RPMI8226 (cell line): ENCODE data around the gene CMSS1.

Experiments
- DNase-seq: peaks from one replicate; pipeline ENCODE4 v3.0.0-alpha.2; 2015

Gene CMSS1

DNA sequence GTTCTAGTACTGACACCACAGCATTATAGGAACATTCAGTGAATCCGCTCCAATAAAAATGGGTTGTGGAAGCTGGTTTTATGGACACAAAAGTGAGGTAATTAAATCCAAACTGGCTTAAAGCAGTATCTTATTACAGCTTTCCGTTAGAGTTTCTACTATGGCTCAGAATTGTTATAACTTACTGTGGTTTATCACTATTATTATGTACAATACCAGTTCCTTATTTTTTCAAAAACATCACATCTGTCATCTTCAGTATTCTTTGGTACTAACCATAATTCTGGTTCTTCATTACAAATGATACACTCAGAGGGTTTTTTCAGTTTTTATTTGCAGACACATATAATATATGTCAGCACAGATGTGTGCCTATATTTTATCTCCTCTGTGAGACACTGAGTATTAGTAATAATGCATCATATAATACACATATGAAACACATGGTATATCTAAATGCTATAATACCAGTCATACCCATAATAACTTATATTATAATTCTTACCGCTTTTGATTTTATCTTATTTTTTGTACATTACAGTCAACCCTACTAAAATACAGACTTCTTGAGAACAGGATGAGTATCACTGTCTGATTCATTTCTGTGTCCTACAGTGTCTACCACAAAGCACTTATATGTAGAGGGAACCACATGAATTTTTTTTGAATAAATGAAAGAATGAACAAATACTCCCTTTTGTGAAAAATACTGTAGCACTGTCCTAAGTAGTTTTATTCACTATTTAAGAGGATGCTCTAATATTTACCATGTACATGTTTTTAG lies 39.0 kb downstream of the CMSS1 start:
- DNase-seq: no peak

- DNase-seq: no peak
Observed at GRCh38 chr3:99857278-99857677, 39.6 kb downstream of the CMSS1 start.

GRCh38 chr3:99858469-99858868 lies 40.8 kb downstream of the CMSS1 start:
- no peak for DNase-seq

DNA sequence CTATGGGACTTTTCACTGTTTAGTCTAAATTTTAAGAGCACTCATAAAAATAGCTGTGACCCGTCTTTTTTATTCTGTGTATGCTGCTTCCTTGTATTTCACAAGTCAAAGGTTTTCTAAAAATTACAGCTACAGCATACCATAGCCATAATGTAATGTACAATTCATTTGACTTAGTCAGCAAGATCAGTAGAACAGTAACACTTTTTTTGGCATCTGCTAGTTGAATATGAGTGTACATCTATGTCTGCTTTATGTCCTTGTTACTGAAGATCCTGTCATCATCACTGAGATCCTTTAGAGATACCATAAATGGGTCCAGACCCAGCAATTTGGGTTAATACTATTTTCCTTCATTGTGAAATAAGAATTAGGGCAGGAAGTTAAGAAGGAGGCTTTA lies 42.2 kb downstream of the CMSS1 start:
- no peak for DNase-seq

DNA sequence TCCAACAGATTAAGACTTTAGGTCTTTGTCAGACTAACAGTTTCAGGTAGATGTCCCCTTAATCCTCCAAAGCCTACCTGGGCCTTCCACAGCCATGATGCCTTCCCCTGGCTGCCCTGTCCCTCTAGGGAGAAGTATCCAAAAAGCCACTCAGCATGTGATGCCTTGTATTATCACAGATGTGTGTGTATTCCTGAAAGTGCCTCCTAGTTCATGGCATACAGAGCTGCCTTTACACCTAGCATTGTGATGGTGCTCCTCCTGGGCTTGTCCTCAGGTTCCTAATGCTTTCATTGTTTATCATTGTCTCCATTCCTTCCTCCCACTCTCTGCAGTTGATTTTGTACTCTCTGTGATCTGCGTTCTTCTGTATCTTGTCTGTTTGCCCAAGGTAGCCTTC lies 43.6 kb downstream of the CMSS1 start:
- no peak for DNase-seq

GRCh38 chr3:99862208-99862607 lies 44.5 kb downstream of the CMSS1 start:
- no peak for DNase-seq

GRCh38 chr3:99863002-99863401 lies 45.3 kb downstream of the CMSS1 start:
- no peak for DNase-seq

DNA sequence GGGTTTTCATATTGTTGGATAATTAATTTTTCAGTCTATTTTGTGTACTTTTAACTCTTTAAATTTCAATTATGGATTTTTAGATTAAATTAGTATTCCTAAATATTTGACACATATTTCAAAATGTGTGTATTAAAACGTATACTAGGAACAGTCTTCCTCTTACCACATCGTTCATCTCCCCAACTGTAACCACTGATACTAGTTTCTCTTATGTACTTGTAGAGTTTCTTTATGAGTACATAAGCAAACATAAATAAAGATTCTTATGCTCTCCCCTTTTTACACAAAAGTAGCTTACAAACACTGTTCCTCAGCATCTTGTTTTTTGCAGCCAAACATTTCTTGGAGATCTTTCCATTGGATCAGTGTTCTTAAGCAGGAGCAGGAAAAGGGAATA lies 45.9 kb downstream of the CMSS1 start:
- DNase-seq: no peak

DNA sequence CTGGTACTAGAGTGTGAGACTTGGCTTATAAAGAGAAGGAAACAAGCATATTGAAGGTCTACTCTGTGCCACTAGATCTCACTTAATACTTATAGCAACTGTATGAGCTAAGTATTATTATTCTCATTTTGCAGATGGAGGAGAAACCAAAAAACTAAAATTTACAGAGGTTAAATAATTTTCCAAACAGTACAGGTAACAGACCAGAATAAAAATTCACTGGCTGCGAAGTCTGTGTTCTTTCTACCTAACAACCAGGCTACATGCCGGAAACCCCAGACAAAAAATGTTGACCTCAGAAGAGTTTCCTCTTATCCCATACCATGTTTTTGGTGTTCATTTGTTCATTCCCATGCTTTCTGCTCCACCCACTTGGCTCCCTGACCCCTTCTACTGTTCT lies 46.6 kb downstream of the CMSS1 start:
- DNase-seq: no peak

GRCh38 chr3:99865321-99865720 lies 47.7 kb downstream of the CMSS1 start:
- no peak for DNase-seq

GRCh38 chr3:99866261-99866761 lies 48.6 kb downstream of the CMSS1 start:
- DNase-seq: no peak

GRCh38 chr3:99867594-99868310 lies 50.1 kb downstream of the CMSS1 start:
- DNase-seq: no peak

DNA sequence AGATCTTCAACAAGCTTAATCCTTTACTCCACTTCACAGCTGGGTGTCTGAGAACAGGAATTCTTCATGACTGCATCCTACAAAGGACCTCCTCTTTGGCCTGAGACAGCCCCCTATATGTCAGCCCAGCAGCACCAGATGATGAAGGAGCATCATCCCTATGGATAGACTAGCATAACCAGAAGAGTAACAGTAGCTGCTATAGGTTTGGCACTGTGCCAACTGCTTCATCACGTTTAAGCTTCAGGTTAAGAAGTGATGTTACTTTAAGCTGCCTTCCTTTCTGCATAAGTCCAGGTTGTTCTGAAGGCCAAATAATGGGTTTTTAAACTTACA lies 50.6 kb downstream of the CMSS1 start:
- DNase-seq: no peak

DNA sequence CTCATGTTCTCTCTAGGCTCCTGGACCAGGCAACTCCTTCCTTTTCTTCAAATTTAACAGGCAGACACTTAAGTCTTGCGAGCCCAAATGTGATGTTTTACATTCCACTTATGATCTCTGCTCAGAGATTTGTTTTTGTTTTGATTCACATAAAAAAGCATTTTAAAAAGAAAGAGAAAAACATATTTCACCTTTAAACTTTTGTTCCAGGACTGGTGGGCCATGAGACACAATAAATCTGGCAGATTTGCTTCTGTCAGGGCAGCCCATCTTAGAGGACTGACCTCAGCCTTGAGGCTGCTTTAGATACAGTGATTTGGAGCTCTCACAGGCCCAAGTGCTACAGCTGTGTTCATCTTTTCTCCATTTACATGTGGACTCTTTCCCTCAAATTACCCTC lies 52.0 kb downstream of the CMSS1 start:
- DNase-seq: no peak

DNA sequence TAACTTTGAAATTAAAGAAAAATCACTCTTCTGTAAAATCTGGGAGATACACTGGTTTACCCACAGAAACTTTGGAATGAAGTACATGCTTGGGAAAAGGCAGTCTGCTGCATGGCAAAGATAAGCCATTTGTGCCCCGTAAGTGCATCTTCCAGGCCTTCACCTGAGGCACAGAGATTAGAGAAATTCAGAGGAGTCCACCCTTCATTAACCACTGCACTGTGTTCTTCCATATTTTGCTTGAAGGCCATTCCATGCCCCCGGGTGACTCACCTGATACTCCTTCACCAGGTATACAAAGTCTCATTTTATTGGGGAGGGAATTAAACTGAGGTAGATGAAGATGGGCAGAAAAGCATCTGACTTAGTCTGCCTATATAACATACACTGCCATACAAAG lies 53.0 kb downstream of the CMSS1 start:
- no peak for DNase-seq

DNA sequence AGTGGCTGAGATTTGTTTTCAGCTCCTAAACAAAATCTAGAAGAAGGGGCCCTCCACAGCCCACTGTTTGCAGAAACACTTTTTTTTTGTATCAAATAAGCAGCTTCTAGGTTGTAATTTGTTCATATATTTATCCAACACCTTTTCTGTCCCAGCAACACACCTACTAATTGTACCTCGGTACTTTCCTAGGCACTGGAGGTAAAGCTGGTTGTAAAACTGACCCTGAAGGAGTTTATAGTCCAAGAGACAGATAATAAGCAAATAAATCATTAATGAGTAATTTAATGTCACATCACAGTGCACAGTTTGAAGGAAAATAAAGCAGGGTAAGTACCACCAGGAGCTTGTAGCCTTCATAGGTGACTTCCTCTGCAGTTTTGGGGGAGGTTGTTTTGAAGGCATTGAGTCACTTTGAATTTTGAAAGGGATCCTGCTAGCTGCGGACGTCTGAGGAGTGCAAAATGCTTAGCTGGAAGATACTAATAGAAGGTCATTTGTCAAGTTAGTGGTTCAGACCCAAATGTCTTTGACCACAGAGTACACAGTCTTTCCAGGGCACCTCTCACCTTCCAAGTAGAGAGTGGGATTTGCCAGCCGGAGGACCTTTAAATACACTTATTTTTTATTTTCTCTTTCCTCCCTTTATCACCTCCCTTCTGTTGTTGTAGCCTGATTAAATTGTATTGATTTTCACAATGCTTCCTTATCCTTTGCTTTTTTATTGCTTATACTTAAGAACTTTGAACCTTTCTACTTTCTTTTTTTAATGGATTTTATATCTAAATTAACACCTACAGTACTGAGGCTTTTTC lies 53.8 kb downstream of the CMSS1 start:
- no peak for DNase-seq

DNA sequence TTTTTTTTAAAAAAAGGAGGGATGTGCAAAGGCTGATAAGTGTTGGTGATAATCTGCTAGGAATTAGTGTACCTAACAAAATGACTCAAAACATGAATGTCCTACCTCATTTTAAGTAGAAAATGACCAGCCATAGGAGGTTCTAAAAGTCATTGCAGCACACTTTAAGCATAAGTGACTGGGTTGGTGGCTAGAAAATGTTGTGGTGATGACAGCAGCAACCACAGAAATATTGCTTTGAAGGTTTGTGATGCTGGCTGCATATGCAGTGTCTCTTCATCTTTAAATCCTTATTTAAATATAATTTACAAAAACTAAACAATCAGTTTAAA lies 55.2 kb downstream of the CMSS1 start:
- DNase-seq: no peak

GRCh38 chr3:99873269-99874102 lies 55.8 kb downstream of the CMSS1 start:
- DNase-seq: no peak

GRCh38 chr3:99874237-99875002 lies 56.8 kb downstream of the CMSS1 start:
- no peak for DNase-seq

DNA sequence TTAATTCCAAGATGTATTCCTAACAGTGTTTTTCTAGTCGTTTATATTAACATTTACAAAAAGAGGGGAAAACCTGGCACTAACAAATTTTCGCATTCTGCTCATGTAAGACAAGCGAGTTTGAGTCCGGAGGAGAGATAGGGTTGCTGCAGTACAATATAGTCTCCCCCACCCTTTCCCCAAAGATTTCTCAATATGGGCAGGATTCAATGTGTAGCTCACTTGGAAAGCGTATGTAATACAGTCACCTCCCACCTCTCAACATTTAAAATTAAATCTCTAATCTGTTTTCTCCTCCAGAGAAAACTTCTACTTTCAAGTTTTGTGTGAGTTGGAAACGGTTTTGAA lies 57.9 kb downstream of the CMSS1 start:
- no peak for DNase-seq

GRCh38 chr3:99875929-99876841 lies 58.5 kb downstream of the CMSS1 start:
- DNase-seq: no peak
